Hematopoietic multipotent progenitor cell treated with erythropoietin and hydrocortisone succinate and interleukin-3 and kit ligand, for 4 days (in vitro differentiated cells): Measurements from ENCODE around the gene RUBCNL.
A peak's percentile ranks its signal among the peaks of the same experiment; 100 is the strongest.
"Not testable (repeated sequence)": the region's sequence is repeated elsewhere in the genome, so short reads cannot be mapped to it uniquely, and the experiment has no call there.

Source experiments
- DNase-seq: peaks from one replicate; pipeline ENCODE4 v3.0.0-alpha.2; 2015

The RUBCNL gene

GRCh38 chr13:46372938-46373337, 14.1 kb downstream of the RUBCNL start:
- DNase-seq = not testable (repeated sequence)

GRCh38 chr13:46372071-46372470, 15.0 kb downstream of the RUBCNL start:
- no peak for DNase-seq

- DNase-seq = no peak
Measured at GRCh38 chr13:46369506-46370277, 17.4 kb downstream of the RUBCNL start.

GRCh38 chr13:46367617-46368327, 19.3 kb downstream of the RUBCNL start:
- no peak for DNase-seq

- DNase-seq = no peak
Measured at GRCh38 chr13:46361276-46361934, 25.6 kb downstream of the RUBCNL start.

- DNase-seq = no peak
Measured at GRCh38 chr13:46360604-46361003, 26.4 kb downstream of the RUBCNL start.

- no peak for DNase-seq
Measured at GRCh38 chr13:46359714-46360113, 27.3 kb downstream of the RUBCNL start.

- DNase-seq = no peak
Measured at GRCh38 chr13:46355901-46356590, 31.0 kb downstream of the RUBCNL start.

- no peak for DNase-seq
Measured at GRCh38 chr13:46355088-46355468, 32.0 kb downstream of the RUBCNL start.

- DNase-seq = peak; percentile 73
Measured at GRCh38 chr13:46354156-46355087, 32.6 kb downstream of the RUBCNL start.

- peak; percentile 24 for DNase-seq
Measured at GRCh38 chr13:46352805-46353204, 34.2 kb downstream of the RUBCNL start.

- no peak for DNase-seq
Measured at GRCh38 chr13:46350003-46350402, 37.0 kb downstream of the RUBCNL start.

- DNase-seq = no peak
Measured at GRCh38 chr13:46348961-46349360, 38.1 kb downstream of the RUBCNL start.

GRCh38 chr13:46347277-46347676, 39.8 kb downstream of the RUBCNL start:
- DNase-seq = no peak

GRCh38 chr13:46345866-46346265, 41.2 kb downstream of the RUBCNL start:
- no peak for DNase-seq

GRCh38 chr13:46345398-46345797, 41.7 kb downstream of the RUBCNL start:
- DNase-seq = no peak

- peak; percentile 82 for DNase-seq
Measured at GRCh38 chr13:46343279-46343994, 43.6 kb downstream of the RUBCNL start.

GRCh38 chr13:46342538-46342937, 44.5 kb downstream of the RUBCNL start:
- no peak for DNase-seq

- DNase-seq = no peak
Measured at GRCh38 chr13:46341112-46341711, 45.8 kb downstream of the RUBCNL start.

GRCh38 chr13:46340631-46341111, 46.4 kb downstream of the RUBCNL start:
- DNase-seq = no peak

- DNase-seq = no peak
Measured at GRCh38 chr13:46340011-46340410, 47.0 kb downstream of the RUBCNL start.
